PFSK-1 (cell line): Measurements from ENCODE around the gene SLC38A5. TPM values are rescaled to one million over a fixed set of nuclear protein-coding genes. Genes with fewer than 3 reads are reported as not detected.

Experiments
- FOXP2 ChIP-seq: optimal IDR thresholded peaks from 2 replicates; pipeline ENCODE3; 2011; ENCODE audit warnings: borderline replicate concordance, control low read depth, inconsistent platforms; ENCODE audit not compliant: insufficient read depth; ENCODE audit errors: extremely low read length, extremely low read depth
- POLR2AphosphoS5 ChIP-seq: IDR thresholded peaks from 2 replicates; pipeline ENCODE4 v1.6.1; 2012; ENCODE audit warnings: low read depth, mild to moderate bottlenecking, control low read depth, low read length, moderate library complexity
- REST ChIP-seq, 2 experiments: IDR thresholded peaks; 2 replicates each; pipeline versions ENCODE4 v1.6.1 to v1.8.0; 2011 to 2012; ENCODE audit warnings: low read depth in 2 of 2, low read length in 2 of 2, control low read depth in 1 of 2, inconsistent platforms in 1 of 2, mild to moderate bottlenecking in 1 of 2, moderate library complexity in 1 of 2; ENCODE audit not compliant: insufficient read depth in 1 of 2
- SIN3A ChIP-seq: IDR thresholded peaks from 2 replicates; pipeline ENCODE4 v1.6.1; 2012; ENCODE audit warnings: mild to moderate bottlenecking, low read length, moderate library complexity, borderline replicate concordance; ENCODE audit not compliant: insufficient read depth
- TAF1 ChIP-seq: IDR thresholded peaks from 2 replicates; pipeline ENCODE4 v1.6.1; 2012; ENCODE audit warnings: low read length, control low read depth, borderline replicate concordance; ENCODE audit not compliant: insufficient read depth
- polyA plus RNA-seq: library from polyadenylated mRNA; unstranded; fragments of >200 nt; gene quantifications from one replicate; pipeline ENCODE4 v1.2.1, GENCODE V29; 2012; ENCODE audit warnings: low read depth, missing spikeins; ENCODE audit not compliant: insufficient read length

The SLC38A5 gene
- 143 TPM for polyA plus RNA-seq

- TF ChIP-seq POLR2AphosphoS5 (no peak), TAF1 (no peak), REST (IDR thresholded peaks at IDR 0.05; ENCODE audit: insufficient read depth in 1 of 2, low read depth in 2 of 2, low read length in 2 of 2) (no peak), FOXP2 (no peak), SIN3A (no peak)
Measured at GRCh38 chrX:48470110-48470832, at the start of gene SLC38A5. SLC38A5 (minus strand) TSS chrX:48470260; CDS start chrX:48467924, 2,336 bp downstream.

- TF ChIP-seq SIN3A: no peak
- no peak for TF ChIP-seq POLR2AphosphoS5
- TF ChIP-seq REST (IDR thresholded peaks at IDR 0.05; ENCODE audit: insufficient read depth in 1 of 2, low read depth in 2 of 2, low read length in 2 of 2): no peak
- no peak for TF ChIP-seq TAF1
- no peak for TF ChIP-seq FOXP2
Measured at GRCh38 chrX:48516987-48517386, 46.9 kb upstream of the SLC38A5 start.

GRCh38 chrX:48516285-48516684, 46.2 kb upstream of the SLC38A5 start:
- no peak for TF ChIP-seq FOXP2

GRCh38 chrX:48515842-48516241, 45.8 kb upstream of the SLC38A5 start:
- TF ChIP-seq POLR2AphosphoS5: no peak
- TF ChIP-seq TAF1: no peak
- TF ChIP-seq FOXP2: no peak
- TF ChIP-seq REST (IDR thresholded peaks at IDR 0.05; ENCODE audit: insufficient read depth in 1 of 2, low read depth in 2 of 2, low read length in 2 of 2): no peak
- TF ChIP-seq SIN3A: no peak

GRCh38 chrX:48514868-48515460, 44.9 kb upstream of the SLC38A5 start:
- no peak for TF ChIP-seq POLR2AphosphoS5

- TF ChIP-seq POLR2AphosphoS5 (no peak), REST (IDR thresholded peaks at IDR 0.05; ENCODE audit: insufficient read depth in 1 of 2, low read depth in 2 of 2, low read length in 2 of 2) (no peak), TAF1 (no peak), FOXP2 (no peak), SIN3A (no peak)
Measured at GRCh38 chrX:48514126-48514806, 44.2 kb upstream of the SLC38A5 start.
